GM21576 (cell line): Measurements from ENCODE around the gene NPLOC4.
A peak's percentile ranks its signal among the peaks of the same experiment; 100 is the strongest.

Experiments
- ATAC-seq: cut with Tn5 transposase; IDR thresholded peaks from one replicate; pipeline ENCODE4 v1.9.1; 2021; ENCODE audit warnings: mild to moderate bottlenecking, moderate library complexity; ENCODE audit not compliant: unreplicated experiment

NPLOC4 gene

GRCh38 chr17:81520021-81520901 lies 116.7 kb downstream of the NPLOC4 start:
- no peak for ATAC-seq

DNA sequence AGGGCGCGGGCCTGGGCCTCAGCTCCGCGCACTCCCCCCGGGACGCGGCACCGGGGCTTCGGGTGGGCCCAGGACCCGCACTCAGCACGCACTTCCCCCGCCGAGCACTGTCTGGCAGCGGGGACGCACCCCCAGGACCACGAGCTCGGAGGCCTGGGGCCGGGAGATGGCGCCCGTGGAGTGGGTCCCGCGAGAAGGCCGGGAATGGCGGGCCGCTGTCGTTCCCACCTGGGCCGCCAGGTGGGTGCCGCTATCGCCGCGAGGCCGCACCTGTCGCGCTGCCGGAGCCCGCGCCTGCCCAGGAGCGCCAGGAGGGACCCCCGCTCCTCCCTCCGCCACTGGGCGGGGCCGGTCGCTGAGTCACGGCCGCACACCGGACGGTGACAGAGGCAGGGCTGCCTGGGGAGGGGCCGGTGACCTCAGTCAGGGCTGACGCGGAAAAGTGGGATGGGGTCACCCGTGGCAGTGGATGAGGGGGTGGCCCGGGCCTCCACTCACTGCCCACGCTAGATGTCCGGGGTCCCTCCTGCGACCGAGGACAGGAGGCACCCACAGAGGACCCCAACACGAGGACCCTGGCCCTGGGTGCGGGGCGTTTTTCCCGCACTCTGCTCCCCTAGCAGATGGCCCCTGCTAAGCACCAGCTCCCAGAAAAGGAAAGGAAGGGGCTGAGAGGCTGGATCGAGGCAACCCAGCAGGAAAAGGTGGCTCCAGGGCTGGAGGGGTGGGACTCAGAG lies 117.5 kb downstream of the NPLOC4 start:
- ATAC-seq = no peak

DNA sequence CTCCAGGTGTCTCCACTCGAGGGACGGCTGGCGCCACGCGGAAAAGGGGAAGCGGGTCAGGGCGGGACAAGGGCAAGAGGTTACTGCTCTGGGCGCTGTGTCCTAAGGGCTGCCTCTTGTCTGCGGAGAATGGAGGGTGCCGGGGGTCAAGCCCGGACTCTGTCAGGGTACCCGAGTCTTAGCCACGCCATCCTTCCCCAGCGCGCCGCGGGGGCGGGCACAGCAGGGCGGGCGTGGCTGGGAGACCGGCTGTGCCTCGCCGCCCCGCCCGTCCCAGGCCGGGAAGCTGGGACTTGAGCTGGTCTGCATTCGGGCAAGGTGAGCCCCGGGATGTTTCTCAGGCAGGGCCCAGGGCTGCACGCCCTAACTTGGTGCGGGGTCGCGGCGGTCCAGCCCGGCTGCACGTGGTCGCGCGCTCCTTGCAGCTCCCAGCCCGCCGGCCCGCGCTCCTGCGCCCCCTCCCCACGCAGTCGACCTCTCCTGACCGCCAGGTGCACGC lies 118.1 kb downstream of the NPLOC4 start:
- no peak for ATAC-seq

DNA sequence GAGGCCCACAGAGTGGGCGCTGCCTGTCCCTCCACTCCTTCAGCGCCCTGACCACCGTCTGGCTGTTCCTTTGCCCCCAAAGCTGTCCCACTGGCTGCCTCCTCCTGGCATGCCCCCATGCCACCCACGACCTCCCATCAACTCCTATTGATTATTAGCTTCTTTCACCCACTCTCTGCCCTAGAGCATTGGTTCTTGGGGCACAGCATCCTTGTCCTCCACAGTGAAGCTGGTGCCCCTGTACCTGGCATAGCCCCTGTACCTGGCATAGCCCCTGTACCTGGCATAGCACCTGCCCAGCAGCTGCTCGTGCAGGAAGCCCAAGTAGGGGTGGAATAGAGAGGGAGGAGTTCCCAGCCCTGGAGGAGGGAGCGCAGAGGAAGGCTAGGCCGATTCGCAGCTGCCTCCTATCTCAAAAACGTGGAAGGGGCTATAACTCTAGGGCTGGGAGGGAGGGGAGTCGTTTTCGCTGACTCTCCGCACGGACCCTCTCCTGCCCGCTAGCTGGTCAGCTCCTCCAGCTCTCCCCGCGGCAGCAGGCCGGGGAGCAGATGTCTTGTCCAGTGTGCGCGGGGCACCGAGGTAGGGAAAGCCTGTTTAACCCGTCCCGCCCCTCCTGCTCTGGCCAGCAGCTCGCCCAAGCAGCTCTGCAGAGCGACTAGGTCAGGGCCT lies 118.7 kb downstream of the NPLOC4 start:
- ATAC-seq = no peak

DNA sequence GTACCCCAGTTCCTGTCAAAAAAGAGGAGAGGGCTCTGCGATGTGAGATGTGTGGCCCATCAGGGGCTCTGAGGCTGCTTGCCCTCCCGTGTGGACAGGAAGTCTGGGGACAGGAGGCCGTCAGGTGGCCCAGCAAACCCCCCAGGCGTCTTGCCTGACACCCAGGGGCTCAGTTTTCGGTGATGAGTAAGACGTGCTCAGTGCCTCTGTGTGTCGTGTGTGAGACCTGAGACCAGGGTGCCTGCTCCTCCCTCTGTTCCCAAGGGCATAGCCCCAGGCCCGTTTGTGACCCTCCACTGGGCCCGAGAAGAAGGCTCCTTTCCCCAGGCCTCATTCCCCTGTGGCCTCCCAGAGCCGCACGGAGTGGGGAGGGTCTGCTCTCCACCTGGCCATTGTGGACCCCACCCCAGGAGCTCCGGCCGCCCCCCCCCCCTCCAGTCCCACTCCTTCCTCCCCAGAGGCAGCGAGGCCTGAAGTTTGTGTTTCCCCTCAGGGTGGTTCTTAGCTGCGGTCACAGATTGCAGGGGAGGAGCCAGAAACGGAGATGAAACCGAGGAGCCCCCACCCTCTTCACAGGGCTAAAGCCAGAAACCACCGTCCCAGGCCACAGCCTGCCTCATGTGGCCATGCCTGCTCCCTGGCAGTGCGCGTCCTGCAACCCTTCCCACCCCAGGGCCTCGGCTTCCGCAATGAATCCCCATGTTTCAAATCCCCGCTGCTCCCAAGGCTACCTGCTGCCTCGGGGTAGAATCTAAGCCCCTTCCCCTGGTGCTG lies 119.4 kb downstream of the NPLOC4 start:
- ATAC-seq = peak; percentile 36

GRCh38 chr17:81517009-81517338 lies 119.9 kb downstream of the NPLOC4 start:
- no peak for ATAC-seq

GRCh38 chr17:81516439-81516838 lies 120.5 kb downstream of the NPLOC4 start:
- ATAC-seq = no peak

DNA sequence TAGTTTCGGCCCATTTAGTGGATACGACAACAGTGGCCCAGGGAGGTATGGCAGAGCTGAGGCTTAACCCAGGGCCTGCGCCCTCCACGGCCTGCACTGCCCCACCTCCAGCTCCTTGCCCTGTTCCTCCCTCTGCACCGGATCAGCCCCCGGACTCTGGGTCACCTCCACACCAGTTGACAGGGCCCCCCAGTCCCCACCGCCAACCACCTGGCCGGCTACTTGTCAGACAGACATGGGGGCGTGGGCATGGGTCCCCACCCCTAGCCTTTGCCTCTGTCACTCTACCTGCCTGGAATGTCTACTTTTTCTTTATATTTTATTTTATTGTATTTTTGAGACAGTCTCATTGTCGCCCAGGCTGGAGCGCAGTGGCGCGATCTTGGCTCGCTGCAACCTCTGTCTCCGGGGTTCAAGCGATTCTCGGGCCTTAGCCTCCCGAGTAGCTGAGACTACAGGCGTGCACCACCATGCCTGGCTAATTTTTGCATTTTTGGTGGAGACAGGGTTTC lies 121.3 kb downstream of the NPLOC4 start:
- ATAC-seq = no peak

GRCh38 chr17:81514739-81515529 lies 122.0 kb downstream of the NPLOC4 start:
- no peak for ATAC-seq

DNA sequence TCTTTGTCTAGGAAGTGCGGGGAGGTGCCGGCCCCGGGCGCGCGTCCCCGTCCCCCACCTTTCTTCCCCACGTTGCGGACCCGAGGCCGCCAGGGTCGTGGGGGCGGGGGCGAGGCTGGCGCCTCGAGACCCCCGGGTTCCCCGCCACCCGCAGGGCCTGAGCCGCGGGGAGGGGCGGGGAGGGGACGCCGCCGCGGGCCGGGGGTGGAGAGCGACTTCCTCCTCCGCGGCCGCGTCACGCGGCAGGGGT lies 122.5 kb downstream of the NPLOC4 start:
- no peak for ATAC-seq

DNA sequence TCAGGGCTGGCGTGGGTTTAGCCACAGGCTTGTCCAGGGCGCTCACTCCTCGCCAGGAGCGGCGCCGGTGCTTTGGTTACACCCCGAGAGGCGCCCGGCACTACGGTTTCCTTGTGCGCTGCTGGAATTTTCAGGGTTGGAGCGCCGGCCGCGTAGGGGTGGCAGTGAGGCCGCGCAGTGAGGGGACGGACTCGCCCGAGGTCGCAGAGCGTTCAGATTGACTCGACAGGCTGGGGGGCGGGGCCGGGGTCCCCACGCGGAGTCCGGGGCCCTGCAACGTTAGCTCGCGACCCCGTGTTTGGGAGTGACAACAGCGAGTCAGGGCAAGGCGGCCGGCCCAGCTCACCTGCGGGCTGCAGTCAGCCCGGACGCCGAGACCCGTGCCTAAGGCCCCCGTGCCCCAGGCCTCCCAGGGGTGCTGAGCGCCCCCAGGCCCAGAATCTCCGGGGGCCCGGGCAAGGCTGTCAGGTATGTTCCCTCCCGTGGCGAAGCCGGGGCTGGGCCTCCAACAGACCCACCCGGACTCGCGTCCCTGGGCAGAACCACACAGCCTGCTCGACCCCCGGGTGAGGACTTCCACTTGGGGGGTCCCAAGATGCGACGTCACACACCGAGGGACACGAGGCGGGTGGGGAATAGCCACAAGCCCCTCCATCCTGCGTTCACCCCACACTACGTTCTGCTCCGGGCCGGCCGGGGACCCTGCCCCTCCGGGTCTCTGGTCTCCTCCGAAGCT lies 123.0 kb downstream of the NPLOC4 start:
- ATAC-seq = no peak

DNA sequence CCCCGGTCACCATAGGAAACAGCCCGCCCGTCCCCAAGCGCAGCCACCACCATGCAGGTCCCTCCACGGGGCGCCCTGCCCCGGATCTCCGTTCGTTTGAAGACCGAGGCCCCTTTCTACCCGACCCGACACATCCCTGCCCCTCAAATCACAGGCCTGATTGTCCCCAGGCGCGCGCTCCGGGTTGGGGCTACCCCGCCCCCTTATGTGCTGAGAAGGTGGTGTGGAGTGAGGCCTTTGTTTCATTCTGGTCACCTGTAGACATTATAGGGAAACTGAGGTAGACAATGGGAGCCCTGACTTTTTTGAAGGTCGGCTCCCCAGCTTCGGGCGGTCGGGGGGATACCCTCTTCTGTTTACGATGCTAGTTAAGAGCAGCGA lies 123.5 kb downstream of the NPLOC4 start:
- ATAC-seq = no peak

- no peak for ATAC-seq
These were observed 124.1 kb downstream of the NPLOC4 start, which contains the start of gene ACTG1 for GRCh38 chr17:81512562-81513371. Gene ACTG1 (minus strand): TSS chr17:81512799. CDS start chr17:81512354, 445 bp downstream.

- no peak for ATAC-seq
These were observed 124.9 kb downstream of the NPLOC4 start for GRCh38 chr17:81511804-81512561.

GRCh38 chr17:81511554-81511803 lies 125.4 kb downstream of the NPLOC4 start:
- ATAC-seq = no peak

DNA sequence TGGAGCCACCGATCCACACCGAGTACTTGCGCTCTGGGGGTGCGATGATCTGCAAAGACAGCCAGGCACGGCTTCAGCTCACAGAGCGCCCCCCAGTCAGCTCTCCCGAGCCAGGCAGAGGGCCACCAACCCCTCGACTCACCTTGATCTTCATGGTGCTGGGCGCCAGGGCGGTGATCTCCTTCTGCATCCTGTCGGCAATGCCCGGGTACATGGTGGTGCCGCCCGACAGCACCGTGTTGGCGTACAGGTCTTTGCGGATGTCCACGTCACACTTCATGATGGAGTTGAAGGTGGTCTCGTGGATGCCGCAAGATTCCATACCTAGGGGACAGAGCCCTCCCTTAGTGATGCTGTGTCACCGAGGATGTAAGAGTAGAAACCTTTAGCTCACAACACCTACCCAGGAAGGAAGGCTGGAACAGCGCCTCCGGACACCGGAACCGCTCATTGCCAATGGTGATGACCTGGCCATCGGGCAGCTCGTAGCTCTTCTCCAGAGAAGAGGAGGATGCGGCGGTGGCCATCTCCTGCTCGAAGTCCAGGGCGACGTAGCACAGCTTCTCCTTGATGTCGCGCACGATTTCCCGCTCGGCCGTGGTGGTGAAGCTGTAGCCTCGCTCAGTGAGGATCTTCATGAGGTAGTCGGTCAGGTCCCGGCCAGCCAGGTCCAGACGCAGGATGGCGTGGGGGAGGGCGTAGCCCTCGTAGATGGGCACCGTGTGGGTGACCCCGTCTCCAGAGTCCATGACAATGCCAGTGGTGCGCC lies 125.9 kb downstream of the NPLOC4 start:
- ATAC-seq = no peak
